ENCODE data around the gene SLC44A2. TPM values are rescaled to one million over a fixed set of nuclear protein-coding genes. Genes with fewer than 3 reads are reported as not detected.
"Not testable (repeated sequence)": the region's sequence is repeated elsewhere in the genome, so short reads cannot be mapped to it uniquely, and the experiment has no call there.

Gene SLC44A2
- total and polyA plus RNA-seq, 7 experiments from 2014 or later = 148 to 375 (median 216) TPM

GRCh38 chr19:10667867-10668266 lies 42.5 kb downstream of the SLC44A2 start:
- H3K36me3 Mint-ChIP-seq = peaks cover 0 to 19% (median 4%) of the 10 kb centered on the region in 5 donors
- CTCF ChIA-PET = interaction anchor here (0.7 kb wide), 1 partner anchor 10 kb away, joined by 3 read pairs; no protein-coding TSS in a partner anchor
- peaks cover 0 to 3% (median 0%) of the 10 kb centered on the region in 11 donors for H3K9me3 Mint-ChIP-seq
- ATAC-seq (peak; percentile 12), DNase-seq (no peak)
- peak overlapping the region in 3 of 9 donors; percentile 15 to 48 (median 24) for H3K27ac Mint-ChIP-seq
- H3K27me3 ChIP-seq (ENCODE audit: control insufficient read depth in 2 of 2, insufficient read depth in 2 of 2, low read length in 2 of 2) = no peaks in the 10 kb centered on the region
- H3K36me3 ChIP-seq (ENCODE audit: control insufficient read depth in 2 of 3, insufficient read depth in 3 of 3, low read length in 3 of 3) = peaks cover 0 to 37% (median 8%) of the 10 kb centered on the region in 3 experiments
- no peak overlapping the region for H3K27ac ChIP-seq (ENCODE audit: low read depth, low read length)
- H3K4me3 Mint-ChIP-seq = no peak overlapping the region
- H3K4me1 Mint-ChIP-seq = peaks cover 17 to 65% (median 52%) of the 10 kb centered on the region in 7 donors
- POLR2A ChIA-PET = interaction anchor here (1.3 kb wide), 1 partner anchor 10 kb away, joined by 7 read pairs; no protein-coding TSS in a partner anchor
- H3K4me1 ChIP-seq (ENCODE audit: control insufficient read depth in 2 of 2, insufficient read depth in 2 of 2, low read length in 2 of 2) = peaks cover 8 to 11% of the 10 kb centered on the region in 2 donors
- H3K9me3 ChIP-seq (ENCODE audit: control insufficient read depth in 2 of 3, low read length in 3 of 3) = no peaks in the 10 kb centered on the region
- H3K4me3 ChIP-seq (ENCODE audit: low read length) = no peak overlapping the region
- intact Hi-C loops (cut with micrococcal nuclease) = no loop called here
- H3K27me3 Mint-ChIP-seq = no peaks in the 10 kb centered on the region

- POLR2A ChIA-PET = no interaction called here
- Mint-ChIP-seq H3K27me3 (no peaks in the 10 kb centered on the region), H3K36me3 (peaks cover 0 to 20% (median 10%) of the 10 kb centered on the region in 5 donors), H3K4me3 (peak overlapping the region in 3 of 10 donors; percentile 3 to 38 (median 24)), H3K4me1 (peaks cover 13 to 51% (median 47%) of the 10 kb centered on the region in 7 donors), H3K9me3 (peaks cover 0 to 3% (median 0%) of the 10 kb centered on the region in 11 donors), H3K27ac (peak overlapping the region in 5 of 9 donors; percentile 2 to 65 (median 16))
- intact Hi-C loops (cut with micrococcal nuclease) = no loop called here
- ATAC-seq (no peak), DNase-seq (no peak)
- H3K4me3 ChIP-seq (ENCODE audit: low read length) = no peak overlapping the region
- no peak overlapping the region for H3K27ac ChIP-seq (ENCODE audit: low read depth, low read length)
- CTCF ChIA-PET = no interaction called here
- H3K4me1 ChIP-seq (ENCODE audit: control insufficient read depth in 2 of 2, insufficient read depth in 2 of 2, low read length in 2 of 2) = peaks cover 7% of the 10 kb centered on the region in 2 donors
- no peaks in the 10 kb centered on the region for H3K27me3 ChIP-seq (ENCODE audit: control insufficient read depth in 2 of 2, insufficient read depth in 2 of 2, low read length in 2 of 2)
- no peaks in the 10 kb centered on the region for H3K9me3 ChIP-seq (ENCODE audit: control insufficient read depth in 2 of 3, low read length in 3 of 3)
- peaks cover 0 to 51% (median 9%) of the 10 kb centered on the region in 3 experiments for H3K36me3 ChIP-seq (ENCODE audit: control insufficient read depth in 2 of 3, insufficient read depth in 3 of 3, low read length in 3 of 3)
Measured at GRCh38 chr19:10669246-10669645, 43.9 kb downstream of the SLC44A2 start.

GRCh38 chr19:10670182-10670581 lies 44.8 kb downstream of the SLC44A2 start:
- Mint-ChIP-seq H3K27ac (peak overlapping the region in 2 of 9 donors; percentile 33 to 60), H3K4me1 (peaks cover 13 to 49% (median 45%) of the 10 kb centered on the region in 7 donors), H3K27me3 (no peaks in the 10 kb centered on the region), H3K9me3 (peaks cover 0 to 1% (median 0%) of the 10 kb centered on the region in 11 donors), H3K36me3 (peaks cover 0 to 25% (median 12%) of the 10 kb centered on the region in 5 donors), H3K4me3 (no peak overlapping the region)
- Histone ChIP-seq H3K4me1 (ENCODE audit: control insufficient read depth in 2 of 2, insufficient read depth in 2 of 2, low read length in 2 of 2) (peaks cover 7% of the 10 kb centered on the region in 2 donors), H3K9me3 (ENCODE audit: control insufficient read depth in 2 of 3, low read length in 3 of 3) (no peaks in the 10 kb centered on the region), H3K27ac (ENCODE audit: low read depth, low read length) (no peak overlapping the region), H3K4me3 (ENCODE audit: low read length) (no peak overlapping the region), H3K36me3 (ENCODE audit: control insufficient read depth in 2 of 3, insufficient read depth in 3 of 3, low read length in 3 of 3) (peaks cover 0 to 60% (median 9%) of the 10 kb centered on the region in 3 experiments), H3K27me3 (ENCODE audit: control insufficient read depth in 2 of 2, insufficient read depth in 2 of 2, low read length in 2 of 2) (no peaks in the 10 kb centered on the region)
- ChIA-PET CTCF (no interaction called here), POLR2A (no interaction called here)
- intact Hi-C loops (cut with micrococcal nuclease) = no loop called here
- DNase-seq (no peak), ATAC-seq (no peak)

- Histone ChIP-seq H3K27me3 (ENCODE audit: control insufficient read depth in 2 of 2, insufficient read depth in 2 of 2, low read length in 2 of 2) (no peaks in the 10 kb centered on the region), H3K4me1 (ENCODE audit: control insufficient read depth in 2 of 2, insufficient read depth in 2 of 2, low read length in 2 of 2) (peaks cover 7% of the 10 kb centered on the region in 2 donors), H3K4me3 (ENCODE audit: low read length) (no peak overlapping the region), H3K9me3 (ENCODE audit: control insufficient read depth in 2 of 3, low read length in 3 of 3) (no peaks in the 10 kb centered on the region), H3K36me3 (ENCODE audit: control insufficient read depth in 2 of 3, insufficient read depth in 3 of 3, low read length in 3 of 3) (peaks cover 0 to 68% (median 9%) of the 10 kb centered on the region in 3 experiments), H3K27ac (ENCODE audit: low read depth, low read length) (no peak overlapping the region)
- H3K27me3 Mint-ChIP-seq = no peaks in the 10 kb centered on the region
- H3K36me3 Mint-ChIP-seq = peaks cover 0 to 25% (median 12%) of the 10 kb centered on the region in 5 donors
- intact Hi-C loops (cut with micrococcal nuclease) = no loop called here
- ATAC-seq (no peak), DNase-seq (no peak)
- CTCF ChIA-PET = interaction anchor here (0.6 kb wide), 1 partner anchor 95 kb away, joined by 3 read pairs; no protein-coding TSS in a partner anchor
- peaks cover 0 to 1% (median 0%) of the 10 kb centered on the region in 11 donors for H3K9me3 Mint-ChIP-seq
- POLR2A ChIA-PET = interaction anchor here (1.5 kb wide), 1 partner anchor 13 kb away, joined by 5 read pairs; no protein-coding TSS in a partner anchor
- peaks cover 13 to 46% (median 41%) of the 10 kb centered on the region in 7 donors for H3K4me1 Mint-ChIP-seq
- no peak overlapping the region for H3K4me3 Mint-ChIP-seq
- peak overlapping the region in 2 of 9 donors; percentile 70 to 82 for H3K27ac Mint-ChIP-seq
Measured at GRCh38 chr19:10670876-10671804, 45.8 kb downstream of the SLC44A2 start.

GRCh38 chr19:10671922-10672321 lies 46.6 kb downstream of the SLC44A2 start:
- H3K9me3 ChIP-seq (ENCODE audit: control insufficient read depth in 2 of 3, low read length in 3 of 3); H3K4me1 ChIP-seq (ENCODE audit: control insufficient read depth in 2 of 2, insufficient read depth in 2 of 2, low read length in 2 of 2); H3K4me3 Mint-ChIP-seq; H3K27me3 Mint-ChIP-seq; ATAC-seq; H3K27ac ChIP-seq (ENCODE audit: low read depth, low read length); intact Hi-C loops (cut with micrococcal nuclease); H3K27me3 ChIP-seq (ENCODE audit: control insufficient read depth in 2 of 2, insufficient read depth in 2 of 2, low read length in 2 of 2); H3K4me3 ChIP-seq (ENCODE audit: low read length); DNase-seq; H3K9me3 Mint-ChIP-seq: not testable (repeated sequence)
- CTCF ChIA-PET = interaction anchor here (2.3 kb wide), 1 partner anchor 27 kb away, joined by 6 read pairs; no protein-coding TSS in a partner anchor
- Mint-ChIP-seq H3K36me3 (peaks cover 0 to 28% (median 12%) of the 10 kb centered on the region in 5 donors), H3K27ac (peak overlapping the region in 1 of 9 donors; percentile 9), H3K4me1 (peaks cover 12 to 38% (median 34%) of the 10 kb centered on the region in 7 donors)
- peaks cover 0 to 61% (median 9%) of the 10 kb centered on the region in 3 experiments for H3K36me3 ChIP-seq (ENCODE audit: control insufficient read depth in 2 of 3, insufficient read depth in 3 of 3, low read length in 3 of 3)
- POLR2A ChIA-PET = interaction anchor here (1.5 kb wide), 1 partner anchor 14 kb away, joined by 5 read pairs; no protein-coding TSS in a partner anchor

- H3K4me3 Mint-ChIP-seq; H3K9me3 ChIP-seq (ENCODE audit: control insufficient read depth in 2 of 3, low read length in 3 of 3); ATAC-seq; intact Hi-C loops (cut with micrococcal nuclease); DNase-seq; H3K4me1 ChIP-seq (ENCODE audit: control insufficient read depth in 2 of 2, insufficient read depth in 2 of 2, low read length in 2 of 2); H3K27me3 Mint-ChIP-seq; H3K4me3 ChIP-seq (ENCODE audit: low read length); H3K9me3 Mint-ChIP-seq; H3K27ac ChIP-seq (ENCODE audit: low read depth, low read length); H3K27me3 ChIP-seq (ENCODE audit: control insufficient read depth in 2 of 2, insufficient read depth in 2 of 2, low read length in 2 of 2): not testable (repeated sequence)
- POLR2A ChIA-PET = interaction anchor here (0.8 kb wide), 1 partner anchor 9 kb away, joined by 3 read pairs; no protein-coding TSS in a partner anchor
- Mint-ChIP-seq H3K27ac (peak overlapping the region in 1 of 9 donors; percentile 9), H3K4me1 (peaks cover under 1 to 17% (median 8%) of the 10 kb centered on the region in 7 donors), H3K36me3 (peaks cover 0 to 31% (median 16%) of the 10 kb centered on the region in 5 donors)
- peaks cover 19 to 86% (median 24%) of the 10 kb centered on the region in 3 experiments for H3K36me3 ChIP-seq (ENCODE audit: control insufficient read depth in 2 of 3, insufficient read depth in 3 of 3, low read length in 3 of 3)
- CTCF ChIA-PET = interaction anchor here (0.7 kb wide), 1 partner anchor 28 kb away, joined by 6 read pairs; no protein-coding TSS in a partner anchor
Measured at GRCh38 chr19:10675214-10675613, 49.9 kb downstream of the SLC44A2 start.

All from naive thymus-derived CD4-positive, alpha-beta T cell (primary cell).